M059J (cell line): ENCODE measurements around the gene CLDN15. TPM values are rescaled to one million over a fixed set of nuclear protein-coding genes. Genes with fewer than 3 reads are reported as not detected.

Experiments used
- DNase-seq: peaks from one replicate; pipeline ENCODE4 v3.0.0-alpha.2; 2012; ENCODE audit warnings: low read depth
- total RNA-seq: library from RNA; depleted of rRNA; stranded (reverse); fragments of >200 nt; shearing (Covaris generic); gene quantifications from 2 replicates; pipeline ENCODE4 v1.2.3, GENCODE V29; 2014

Gene CLDN15
- total RNA-seq, 1 experiment from 2014 or later, result 3.2 TPM

- no peak for DNase-seq
Observed at GRCh38 chr7:101222275-101222830, 15.2 kb downstream of the CLDN15 start.

GRCh38 chr7:101220295-101220694 lies 17.3 kb downstream of the CLDN15 start:
- no peak for DNase-seq

GRCh38 chr7:101218236-101219125 lies 19.1 kb downstream of the CLDN15 start:
- peak; percentile 20 for DNase-seq

- DNase-seq, result peak; percentile 99
Observed at GRCh38 chr7:101217388-101218235, 20.0 kb downstream of the CLDN15 start, which contains the start of the genes PLOD3 and ZNHIT1. TSS of gene PLOD3 (minus strand) at chr7:101217581. CDS start at chr7:101217274, 307 bp downstream. TSS of gene ZNHIT1 (plus strand) at chr7:101218165. CDS start at chr7:101218196, 31 bp downstream.

GRCh38 chr7:101216860-101217387 lies 20.7 kb downstream of the CLDN15 start:
- DNase-seq, result peak; percentile 13

- DNase-seq, result no peak
Observed at GRCh38 chr7:101216001-101216859, 21.4 kb downstream of the CLDN15 start.

GRCh38 chr7:101212014-101212413 lies 25.6 kb downstream of the CLDN15 start:
- no peak for DNase-seq

- DNase-seq, result no peak
Observed at GRCh38 chr7:101211501-101211900, 26.1 kb downstream of the CLDN15 start.

GRCh38 chr7:101210143-101210542 lies 27.5 kb downstream of the CLDN15 start:
- DNase-seq, result no peak

- DNase-seq, result no peak
Observed at GRCh38 chr7:101208794-101209193, 28.8 kb downstream of the CLDN15 start.

- no peak for DNase-seq
Observed at GRCh38 chr7:101207459-101207858, 30.1 kb downstream of the CLDN15 start.

- peak; percentile 15 for DNase-seq
Observed at GRCh38 chr7:101206665-101207042, 30.9 kb downstream of the CLDN15 start.

GRCh38 chr7:101205901-101206664 lies 31.5 kb downstream of the CLDN15 start:
- DNase-seq, result no peak

GRCh38 chr7:101203740-101204738 lies 33.6 kb downstream of the CLDN15 start:
- peak; percentile 18 for DNase-seq

GRCh38 chr7:101202603-101202918 lies 35.0 kb downstream of the CLDN15 start:
- no peak for DNase-seq

- DNase-seq, result no peak
Observed at GRCh38 chr7:101201695-101202602, 35.7 kb downstream of the CLDN15 start.

- no peak for DNase-seq
Observed at GRCh38 chr7:101200862-101201599, 36.6 kb downstream of the CLDN15 start, which contains the start of gene MOGAT3. TSS of gene MOGAT3 (minus strand) at chr7:101201036. CDS start at chr7:101200854, 182 bp downstream.
